Esophagus squamous epithelium (tissue), 5 donors: ENCODE results near the gene MRPS23. TPM values are rescaled to one million over a fixed set of nuclear protein-coding genes. Genes with fewer than 3 reads are reported as not detected.
A peak's percentile ranks its signal among the peaks of the same experiment; 100 is the strongest.

ENCODE experiments used
- DNase-seq: peaks from one replicate; lab custom pipeline; 2025; lab: John Stamatoyannopoulos, UW
- H3K27ac ChIP-seq, 4 donors: fragments of 200-600 bp; sonication (generic); one replicate each; pipeline ENCODE4 v1.5.1; 2016 to 2019; ENCODE audit warnings: mild to moderate bottlenecking in 1 of 4
- H3K27me3 ChIP-seq, 4 donors: fragments of 200-600 bp; sonication (generic); 1 replicate in 3 of 4; 2 replicates in 1 of 4; pipeline versions ENCODE4 v1.5.1 to v1.6.0; 2017 to 2021; ENCODE audit warnings: antibody characterized with exemption in 1 of 4
- H3K36me3 ChIP-seq, 3 donors: fragments of 200-600 bp; sonication (generic); one replicate each; pipeline ENCODE4 v1.5.1; 2016 to 2019
- H3K4me1 ChIP-seq, 3 donors: fragments of 200-600 bp; sonication (generic); one replicate each; pipeline ENCODE4 v1.5.1; 2017 to 2019
- H3K4me3 ChIP-seq, 4 donors: fragments of 200-600 bp; sonication (generic); 1 replicate in 3 of 4; 2 replicates in 1 of 4; pipeline ENCODE4 v1.5.1; 2016 to 2019; ENCODE audit warnings: mild to moderate bottlenecking in 2 of 4, moderate library complexity in 1 of 4
- H3K9me3 ChIP-seq, 3 donors: fragments of 200-600 bp; sonication (generic); one replicate each; pipeline ENCODE4 v1.5.1; 2016 to 2019
- CTCF ChIP-seq, 6 experiments: fragments of 450-650 bp in 4 of 6; fragments of 200-600 bp in 2 of 6; sonication (generic) in 2 of 6; IDR thresholded peaks; one replicate each; pipeline ENCODE4 v1.5.1; 2016 to 2019; ENCODE audit warnings: antibody characterized with exemption in 6 of 6, mild to moderate bottlenecking in 4 of 6, moderate library complexity in 4 of 6
- POLR2A ChIP-seq, 4 donors: fragments of 450-650 bp; IDR thresholded peaks; one replicate each; pipeline ENCODE4 v1.6.1; 2017; ENCODE audit warnings: antibody characterized with exemption in 4 of 4, mild to moderate bottlenecking in 4 of 4, moderate library complexity in 3 of 4
- WGBS, 2 donors: methylation state at CpG; one replicate each; pipeline ENCODE4 v1.1.5; 2018; 5-methylcytosine and 5-hydroxymethylcytosine counted together
- intact Hi-C: fragments of 100-400 bp; cut with DNase I; formaldehyde crosslinking; loops from one replicate; pipeline ENCODE4 v1.15.0; 2022
- total RNA-seq, 4 donors: library from RNA; depleted of rRNA; stranded (reverse); fragments of >200 nt; gene quantifications; one replicate each; pipeline ENCODE4 v1.1.0, GENCODE V29; 2016
- donor health status: DM: yes; HTN: yes; CAD: no.

Gene MRPS23
- total RNA-seq, 4 donors from 2014 or later: 9.9 to 25.2 (median 20.8) TPM

- no peak for DNase-seq
- H3K27ac ChIP-seq: peak overlapping the region; percentile 73 to 90 (median 84)
- intact Hi-C loops: loop anchor here (10.0 kb wide), 2 partner anchors 86 to 246 kb away; partner anchors contain the start of gene CUEDC1
- H3K4me1 ChIP-seq: peaks cover 38 to 67% (median 49%) of the 10 kb centered on the region in 3 donors
- no peaks in the 10 kb centered on the region for H3K9me3 ChIP-seq
- 61 to 71% methylated on average over 6 to 9 of the region's 13 CpGs for WGBS, 2 donors
- no peak overlapping the region for H3K4me3 ChIP-seq
- no peak for TF ChIP-seq CTCF (IDR thresholded peaks at IDR 0.05)
- no peak for TF ChIP-seq POLR2A (IDR thresholded peaks at IDR 0.05)
- no peaks in the 10 kb centered on the region for H3K27me3 ChIP-seq
- peaks cover 0 to 78% (median 6%) of the 10 kb centered on the region in 3 donors for H3K36me3 ChIP-seq
Observed at GRCh38 chr17:57868910-57869616, 19.2 kb upstream of the MRPS23 start.

- peaks cover 0 to 70% (median 6%) of the 10 kb centered on the region in 3 donors for H3K36me3 ChIP-seq
- peak; percentile 32 for DNase-seq
Observed at GRCh38 chr17:57868007-57868909, 18.4 kb upstream of the MRPS23 start.

GRCh38 chr17:57867126-57867525 lies 17.3 kb upstream of the MRPS23 start:
- H3K27me3 ChIP-seq: no peaks in the 10 kb centered on the region
- 94 to 98% methylated on average over 9 to 10 of the region's 10 CpGs for WGBS, 2 donors
- TF ChIP-seq POLR2A (IDR thresholded peaks at IDR 0.05) (no peak), CTCF (IDR thresholded peaks at IDR 0.05) (no peak)
- intact Hi-C loops: loop anchor here (10.0 kb wide), 2 partner anchors 88 to 248 kb away; partner anchors contain the start of gene CUEDC1
- peak overlapping the region; percentile 73 to 90 (median 84) for H3K27ac ChIP-seq
- no peaks in the 10 kb centered on the region for H3K9me3 ChIP-seq
- peaks cover 0 to 59% (median 2%) of the 10 kb centered on the region in 3 donors for H3K36me3 ChIP-seq
- H3K4me3 ChIP-seq: no peak overlapping the region
- no peak for DNase-seq
- peaks cover 40 to 63% (median 45%) of the 10 kb centered on the region in 3 donors for H3K4me1 ChIP-seq

More at GRCh38 chr17:57868007-57868909, 18.4 kb upstream of the MRPS23 start:
- WGBS, 2 donors: 10 to 17% methylated on average over 13 to 16 of the region's 23 CpGs
- Histone ChIP-seq H3K27me3 (no peaks in the 10 kb centered on the region), H3K4me3 (peak overlapping the region in 1 of 4 donors; percentile 10), H3K27ac (peak overlapping the region; percentile 73 to 90 (median 84)), H3K4me1 (peaks cover 35 to 63% (median 41%) of the 10 kb centered on the region in 3 donors), H3K9me3 (no peaks in the 10 kb centered on the region)
- intact Hi-C loops: loop anchor here (10.0 kb wide), 2 partner anchors 87 to 247 kb away; partner anchors contain the start of gene CUEDC1
- TF ChIP-seq POLR2A (IDR thresholded peaks at IDR 0.05): no peak
- peak in 4 of 6 experiments; percentile 27 to 47 (median 39) for TF ChIP-seq CTCF (IDR thresholded peaks at IDR 0.05)

GRCh38 chr17:57866723-57867122 lies 16.9 kb upstream of the MRPS23 start:
- 90% methylated on average over 2 of the region's 5 CpGs; no CpG with 5 or more reads in 1 of the 2 donors for WGBS, 2 donors
- DNase-seq: no peak
- Histone ChIP-seq H3K27me3 (no peaks in the 10 kb centered on the region), H3K9me3 (no peaks in the 10 kb centered on the region), H3K36me3 (peaks cover 0 to 55% (median 0%) of the 10 kb centered on the region in 3 donors), H3K4me3 (no peak overlapping the region), H3K4me1 (peaks cover 44 to 63% (median 50%) of the 10 kb centered on the region in 3 donors), H3K27ac (peak overlapping the region in 3 of 4 donors; percentile 79 to 90 (median 88))
- intact Hi-C loops: loop anchor here (10.0 kb wide), 2 partner anchors 88 to 248 kb away; partner anchors contain the start of gene CUEDC1
- TF ChIP-seq POLR2A (IDR thresholded peaks at IDR 0.05) (no peak), CTCF (IDR thresholded peaks at IDR 0.05) (no peak)
